HCT116 (cell line): Measurements from ENCODE around the gene DHX40.

Experiments used
- CTCF ChIP-seq, 3 experiments: fragments of 200-600 bp in 1 of 3; sonication (generic) in 1 of 3; IDR thresholded peaks in 2 of 3; conservative IDR thresholded peaks in 1 of 3; 2 replicates each; pipeline ENCODE4 v1.5.1; 2012 to 2017; ENCODE audit warnings: low read depth in 2 of 3, low read length in 2 of 3, antibody characterized with exemption in 1 of 3, borderline replicate concordance in 1 of 3, control low read depth in 1 of 3, mild to moderate bottlenecking in 1 of 3, mixed read lengths in 1 of 3, mixed run types in 1 of 3, moderate library complexity in 1 of 3; ENCODE audit not compliant: insufficient read depth in 1 of 3
- ELF1 ChIP-seq: IDR thresholded peaks from 2 replicates; pipeline ENCODE4 v1.6.1; 2012; ENCODE audit warnings: low read depth, borderline replicate concordance
- JUND ChIP-seq: IDR thresholded peaks from 2 replicates; pipeline ENCODE4 v1.6.1; 2012
- POLR2A ChIP-seq: IDR thresholded peaks from 2 replicates; pipeline ENCODE4 v1.7.0; 2011; ENCODE audit warnings: borderline replicate concordance; ENCODE audit not compliant: insufficient read depth, insufficient read length; ENCODE audit errors: extremely low read depth
- POLR2AphosphoS5 ChIP-seq: IDR thresholded peaks from 2 replicates; pipeline ENCODE4 v1.6.1; 2011; ENCODE audit warnings: mild to moderate bottlenecking, low read depth, low read length, moderate library complexity
- RAD21 ChIP-seq: IDR thresholded peaks from 2 replicates; pipeline ENCODE4 v1.6.1; 2012; ENCODE audit warnings: low read depth, mild to moderate bottlenecking
- SIN3A ChIP-seq: IDR thresholded peaks from 2 replicates; pipeline ENCODE4 v1.6.1; 2012; ENCODE audit warnings: low read depth
- ZBTB33 ChIP-seq: IDR thresholded peaks from 2 replicates; pipeline ENCODE4 v1.6.1; 2011; ENCODE audit warnings: mild to moderate bottlenecking, low read length, moderate library complexity; ENCODE audit not compliant: insufficient replicate concordance; ENCODE audit errors: extremely low read depth
- ZNF274 ChIP-seq: fragments of 200-500 bp; sonication (Bioruptor generic); IDR thresholded peaks from 2 replicates; pipeline ENCODE4 v1.6.1; 2014; ENCODE audit warnings: mild to moderate bottlenecking, low read depth, low read length, inconsistent platforms

GRCh38 chr17:59545942-59546341 lies 19.5 kb upstream of the DHX40 start:
- TF ChIP-seq RAD21 (no peak), CTCF (IDR thresholded peaks at IDR 0.05 in 2 of 3, conservative IDR thresholded peaks at IDR 0.05 in 1 of 3; ENCODE audit: borderline replicate concordance in 1 of 3, insufficient read depth in 1 of 3, low read depth in 2 of 3, low read length in 2 of 3) (no peak), ZBTB33 (no peak), POLR2A (no peak), JUND (no peak), POLR2AphosphoS5 (no peak), ZNF274 (no peak), SIN3A (no peak), ELF1 (no peak)
